SK-N-SH (cell line): ENCODE results near the gene RAC3.

Source experiments
- CTCF ChIP-seq: fragments of 200-600 bp; sonication (generic); IDR thresholded peaks from 2 replicates; pipeline ENCODE4 v1.6.1; 2017; ENCODE audit warnings: antibody characterized with exemption, mild to moderate bottlenecking, moderate library complexity
- EP300 ChIP-seq, 2 experiments: IDR thresholded peaks; 2 replicates each; pipeline versions ENCODE4 v1.4.0 to v1.6.1; 2012; ENCODE audit warnings: borderline replicate concordance in 1 of 2, low read depth in 1 of 2, low read length in 1 of 2
- EZH2phosphoT487 ChIP-seq: fragments of 200-600 bp; sonication (generic); IDR thresholded peaks from 2 replicates; pipeline ENCODE4 v1.6.1; 2017; ENCODE audit warnings: low read depth, mixed run types, mild to moderate bottlenecking, antibody characterized with exemption, moderate library complexity, borderline replicate concordance
- RCOR1 ChIP-seq: fragments of 150-350 bp; IDR thresholded peaks from 2 replicates; pipeline ENCODE4 v1.6.1; 2017; ENCODE audit warnings: antibody characterized with exemption, low read length
- RFX5 ChIP-seq: IDR thresholded peaks from 2 replicates; pipeline ENCODE4 v1.6.1; 2012; ENCODE audit warnings: mild to moderate bottlenecking, improper control_type of control experiment, low read length
- RXRA ChIP-seq: IDR thresholded peaks from 2 replicates; pipeline ENCODE4 v1.4.0; 2012; ENCODE audit warnings: low read depth, mild to moderate bottlenecking, borderline replicate concordance
- YY1 ChIP-seq: IDR thresholded peaks from 2 replicates; pipeline ENCODE4 v1.4.0; 2012; ENCODE audit warnings: low read depth, mild to moderate bottlenecking
- ZBTB33 ChIP-seq: IDR thresholded peaks from 2 replicates; pipeline ENCODE4 v1.4.0; 2012; ENCODE audit warnings: low read depth, borderline replicate concordance

- TF ChIP-seq CTCF (no peak), RCOR1 (no peak), EP300 (IDR thresholded peaks at IDR 0.05; ENCODE audit: borderline replicate concordance in 1 of 2, low read depth in 1 of 2, low read length in 1 of 2) (no peak), ZBTB33 (no peak), RFX5 (no peak), RXRA (no peak), YY1 (no peak), EZH2phosphoT487 (no peak)
Observed at GRCh38 chr17:81996757-81997441, 34.6 kb upstream of the RAC3 start.
